Measurements from ENCODE around the gene ZFYVE28.

The ZFYVE28 gene

GRCh38 chr4:2333356-2333841 is 85.0 kb downstream of the ZFYVE28 start:
- DNase-seq (ENCODE audit: extremely low read depth, low read depth), result no peak
- TF ChIP-seq CTCF (IDR thresholded peaks at IDR 0.05; ENCODE audit: low read depth, low read length), result no peak

DNA sequence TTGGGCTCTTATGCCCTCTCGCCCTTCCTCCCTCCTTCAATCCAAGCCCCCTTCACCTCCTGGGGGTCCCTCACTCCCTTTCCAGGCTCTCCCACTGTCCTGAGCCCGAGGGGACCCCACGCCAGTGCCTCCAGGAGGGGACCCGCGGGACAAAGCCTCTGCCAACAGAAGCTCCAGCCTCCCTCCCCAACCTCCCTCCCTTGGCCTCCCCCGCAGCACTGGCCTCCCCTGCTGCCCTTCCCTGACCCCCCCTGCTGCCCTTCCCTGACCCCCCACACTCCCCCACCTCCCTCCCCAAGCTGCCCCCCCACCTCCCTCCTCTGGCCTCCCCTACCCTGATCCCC is 85.5 kb downstream of the ZFYVE28 start:
- no peak for TF ChIP-seq CTCF (IDR thresholded peaks at IDR 0.05; ENCODE audit: low read depth, low read length)
- no peak for DNase-seq (ENCODE audit: extremely low read depth, low read depth)

DNA sequence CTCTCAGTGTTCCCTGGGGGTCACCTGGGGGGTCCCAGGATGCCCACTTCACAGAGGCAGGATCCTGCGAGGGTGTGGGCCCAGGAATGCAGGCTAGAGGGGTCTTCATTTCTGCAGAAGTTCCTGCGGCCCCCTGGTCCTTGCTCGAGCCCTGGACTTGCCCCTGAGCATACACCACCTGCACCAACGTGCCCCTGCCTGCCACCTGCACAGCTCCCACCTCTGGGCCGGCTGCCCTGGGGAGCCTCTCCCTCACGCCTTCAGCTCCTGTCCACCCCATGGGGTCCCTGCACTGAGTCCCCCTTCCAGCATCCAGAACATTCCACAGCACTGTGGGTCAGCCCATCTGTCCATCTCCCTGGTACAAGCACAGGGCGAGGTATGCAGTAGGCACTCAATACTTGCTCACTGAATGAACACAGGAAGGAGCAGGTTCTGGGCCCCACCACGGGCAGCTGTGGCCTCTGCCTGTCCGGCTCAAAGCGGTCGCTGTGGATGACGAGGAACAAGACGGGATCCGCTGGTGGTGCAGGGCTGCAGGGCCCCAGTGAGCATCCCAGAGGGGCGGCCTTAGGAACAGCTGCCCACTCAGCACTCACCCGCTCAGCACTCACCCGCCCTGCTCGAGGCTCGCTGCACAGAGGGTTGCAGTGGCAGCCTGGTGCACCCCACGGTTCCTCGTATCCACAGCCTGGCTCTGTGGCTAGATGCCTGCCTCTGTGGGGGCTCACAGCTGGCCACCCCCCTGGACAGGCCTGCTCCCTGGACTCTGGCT is 86.1 kb downstream of the ZFYVE28 start:
- DNase-seq (ENCODE audit: extremely low read depth, low read depth), result no peak
- no peak for TF ChIP-seq CTCF (IDR thresholded peaks at IDR 0.05; ENCODE audit: low read depth, low read length)

DNA sequence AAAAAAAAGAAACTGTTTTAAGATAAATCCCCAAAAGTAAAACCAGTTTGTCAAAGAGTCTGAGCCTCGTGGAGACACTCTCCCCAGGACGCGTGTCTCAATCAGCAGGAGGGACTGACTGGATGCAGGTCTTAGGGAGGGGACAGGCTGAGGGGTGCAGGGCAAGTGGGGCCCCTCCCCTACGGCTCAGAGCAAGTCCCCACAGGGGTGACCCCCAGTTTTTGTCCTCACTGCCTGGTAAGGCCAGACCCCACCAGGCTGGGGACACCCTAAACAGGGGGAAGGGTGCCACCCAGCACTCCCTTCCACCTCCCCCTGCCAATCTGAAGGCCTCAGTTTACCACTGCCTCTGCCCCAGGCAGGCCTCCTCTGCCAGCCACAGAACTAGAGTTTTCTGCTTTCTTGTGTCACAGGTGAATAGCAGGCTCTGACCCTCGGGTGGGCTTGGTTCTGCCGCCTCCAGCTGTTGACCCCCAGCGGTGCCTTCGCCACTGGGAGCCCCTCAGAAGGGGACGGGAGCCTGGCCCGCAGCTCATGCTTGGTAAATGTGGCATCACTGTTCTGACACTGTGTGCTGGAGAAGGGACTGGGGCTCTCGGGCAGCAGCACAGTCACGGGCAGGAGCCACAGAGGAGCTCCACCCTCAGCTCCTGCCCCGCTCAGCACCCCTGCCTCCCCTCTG is 86.8 kb downstream of the ZFYVE28 start:
- no peak for DNase-seq (ENCODE audit: extremely low read depth, low read depth)
- no peak for TF ChIP-seq CTCF (IDR thresholded peaks at IDR 0.05; ENCODE audit: low read depth, low read length)

DNA sequence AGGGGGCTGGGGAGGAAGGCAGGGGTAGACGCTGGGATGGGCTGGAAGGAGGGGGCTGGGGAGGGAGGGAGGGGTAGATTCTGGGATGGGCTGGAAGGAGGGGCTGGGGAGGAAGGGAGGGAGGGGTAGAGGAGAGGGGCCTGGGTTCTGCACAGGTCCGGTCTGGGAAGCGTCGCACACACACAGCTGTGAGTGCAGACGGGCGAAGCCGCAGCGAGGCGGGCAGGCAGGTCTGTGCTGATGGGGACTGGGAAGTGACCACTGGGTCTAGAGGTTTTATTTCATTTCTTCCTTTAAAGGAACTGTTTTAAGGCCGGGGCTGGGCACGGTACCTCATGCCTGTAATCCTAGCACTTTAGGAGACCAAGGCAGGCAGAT is 87.4 kb downstream of the ZFYVE28 start:
- no peak for TF ChIP-seq CTCF (IDR thresholded peaks at IDR 0.05; ENCODE audit: low read depth, low read length)
- no peak for DNase-seq (ENCODE audit: extremely low read depth, low read depth)

GRCh38 chr4:2330091-2331042 is 88.1 kb downstream of the ZFYVE28 start:
- peak; percentile 60 for DNase-seq (ENCODE audit: extremely low read depth, low read depth)
- no peak; the same call in 1 of the 2 replicates for TF ChIP-seq CTCF (IDR thresholded peaks at IDR 0.05; ENCODE audit: low read depth, low read length)

All from AG09319 (cell line).